Measurements from ENCODE around the gene COPG1.

The COPG1 gene

GRCh38 chr3:129259612-129260477 is 10.4 kb downstream of the COPG1 start:
- no peaks in the 10 kb centered on the region for H3F3A ChIP-seq (ENCODE audit: low read depth)
- H3K4me1 ChIP-seq (ENCODE audit: insufficient read depth, low read length, poor library complexity, severe bottlenecking) = no peaks in the 10 kb centered on the region
- H4K20me1 ChIP-seq (ENCODE audit: insufficient read depth, low read length, poor library complexity, severe bottlenecking) = no peaks in the 10 kb centered on the region
- no peaks in the 10 kb centered on the region for H3K9me2 ChIP-seq (replicated peaks; ENCODE audit: low read depth, low read length)
- H3K9me3 ChIP-seq (ENCODE audit: insufficient read depth, low read depth, low read length) = no peaks in the 10 kb centered on the region
- H3K79me2 ChIP-seq (ENCODE audit: insufficient read depth, low read length) = no peaks in the 10 kb centered on the region
- peaks cover 85% of the 10 kb centered on the region; the same call in 1 of the 2 replicates for H3K36me3 ChIP-seq (ENCODE audit: insufficient read depth, low read length)
- no peak overlapping the region for H3K4me2 ChIP-seq (ENCODE audit: low read depth, low read length, poor library complexity, severe bottlenecking)
- no peaks in the 10 kb centered on the region for H3K27me3 ChIP-seq (ENCODE audit: insufficient read depth, low read length, poor library complexity, severe bottlenecking)
- H2AFZ ChIP-seq (ENCODE audit: low read length) = no peak overlapping the region
- TF ChIP-seq CTCF (conservative IDR thresholded peaks at IDR 0.05; ENCODE audit: low read length) = no peak
- TF ChIP-seq EZH2phosphoT487 (IDR thresholded peaks at IDR 0.05; ENCODE audit: borderline replicate concordance) = no peak
- H3K4me3 ChIP-seq (ENCODE audit: low read length, poor library complexity, severe bottlenecking) = no peak overlapping the region
- H3K9ac ChIP-seq (ENCODE audit: low read depth, low read length, poor library complexity, severe bottlenecking) = no peak overlapping the region

GRCh38 chr3:129260606-129261005 is 11.2 kb downstream of the COPG1 start:
- no peaks in the 10 kb centered on the region for H4K20me1 ChIP-seq (ENCODE audit: insufficient read depth, low read length, poor library complexity, severe bottlenecking)
- no peaks in the 10 kb centered on the region for H3K27me3 ChIP-seq (ENCODE audit: insufficient read depth, low read length, poor library complexity, severe bottlenecking)
- H3K36me3 ChIP-seq (ENCODE audit: insufficient read depth, low read length) = peaks cover 87% of the 10 kb centered on the region; the same call in 1 of the 2 replicates
- no peak overlapping the region for H3K4me2 ChIP-seq (ENCODE audit: low read depth, low read length, poor library complexity, severe bottlenecking)
- no peaks in the 10 kb centered on the region for H3K79me2 ChIP-seq (ENCODE audit: insufficient read depth, low read length)
- TF ChIP-seq CTCF (conservative IDR thresholded peaks at IDR 0.05; ENCODE audit: low read length) (no peak), EZH2phosphoT487 (IDR thresholded peaks at IDR 0.05; ENCODE audit: borderline replicate concordance) (no peak)
- no peaks in the 10 kb centered on the region for H3F3A ChIP-seq (ENCODE audit: low read depth)
- H3K9ac ChIP-seq (ENCODE audit: low read depth, low read length, poor library complexity, severe bottlenecking) = no peak overlapping the region
- no peak overlapping the region for H3K4me3 ChIP-seq (ENCODE audit: low read length, poor library complexity, severe bottlenecking)
- no peak overlapping the region for H2AFZ ChIP-seq (ENCODE audit: low read length)
- no peaks in the 10 kb centered on the region for H3K9me3 ChIP-seq (ENCODE audit: insufficient read depth, low read depth, low read length)
- no peaks in the 10 kb centered on the region for H3K4me1 ChIP-seq (ENCODE audit: insufficient read depth, low read length, poor library complexity, severe bottlenecking)
- H3K9me2 ChIP-seq (replicated peaks; ENCODE audit: low read depth, low read length) = no peaks in the 10 kb centered on the region

GRCh38 chr3:129261894-129262293 is 12.5 kb downstream of the COPG1 start:
- H3K4me2 ChIP-seq (ENCODE audit: low read depth, low read length, poor library complexity, severe bottlenecking) = no peak overlapping the region
- H3F3A ChIP-seq (ENCODE audit: low read depth) = no peaks in the 10 kb centered on the region
- no peak for TF ChIP-seq EZH2phosphoT487 (IDR thresholded peaks at IDR 0.05; ENCODE audit: borderline replicate concordance)
- TF ChIP-seq CTCF (conservative IDR thresholded peaks at IDR 0.05; ENCODE audit: low read length) = no peak
- no peaks in the 10 kb centered on the region for H4K20me1 ChIP-seq (ENCODE audit: insufficient read depth, low read length, poor library complexity, severe bottlenecking)
- H3K27me3 ChIP-seq (ENCODE audit: insufficient read depth, low read length, poor library complexity, severe bottlenecking) = no peaks in the 10 kb centered on the region
- no peak overlapping the region for H3K4me3 ChIP-seq (ENCODE audit: low read length, poor library complexity, severe bottlenecking)
- no peaks in the 10 kb centered on the region for H3K79me2 ChIP-seq (ENCODE audit: insufficient read depth, low read length)
- no peaks in the 10 kb centered on the region for H3K9me3 ChIP-seq (ENCODE audit: insufficient read depth, low read depth, low read length)
- peaks cover 87% of the 10 kb centered on the region; the same call in 1 of the 2 replicates for H3K36me3 ChIP-seq (ENCODE audit: insufficient read depth, low read length)
- H3K9ac ChIP-seq (ENCODE audit: low read depth, low read length, poor library complexity, severe bottlenecking) = no peak overlapping the region
- no peaks in the 10 kb centered on the region for H3K9me2 ChIP-seq (replicated peaks; ENCODE audit: low read depth, low read length)
- H3K4me1 ChIP-seq (ENCODE audit: insufficient read depth, low read length, poor library complexity, severe bottlenecking) = no peaks in the 10 kb centered on the region
- H2AFZ ChIP-seq (ENCODE audit: low read length) = no peak overlapping the region
